ENCODE results near the gene CD300LG. TPM values are rescaled to one million over a fixed set of nuclear protein-coding genes. Genes with fewer than 3 reads are reported as not detected.
A peak's percentile ranks its signal among the peaks of the same experiment; 100 is the strongest.
"Not testable (repeated sequence)": the region's sequence is repeated elsewhere in the genome, so short reads cannot be mapped to it uniquely, and the experiment has no call there.

CD300LG gene
- total and polyA plus RNA-seq, 4 donors: 1.1 to 6.8 (median 2.5) TPM

DNA sequence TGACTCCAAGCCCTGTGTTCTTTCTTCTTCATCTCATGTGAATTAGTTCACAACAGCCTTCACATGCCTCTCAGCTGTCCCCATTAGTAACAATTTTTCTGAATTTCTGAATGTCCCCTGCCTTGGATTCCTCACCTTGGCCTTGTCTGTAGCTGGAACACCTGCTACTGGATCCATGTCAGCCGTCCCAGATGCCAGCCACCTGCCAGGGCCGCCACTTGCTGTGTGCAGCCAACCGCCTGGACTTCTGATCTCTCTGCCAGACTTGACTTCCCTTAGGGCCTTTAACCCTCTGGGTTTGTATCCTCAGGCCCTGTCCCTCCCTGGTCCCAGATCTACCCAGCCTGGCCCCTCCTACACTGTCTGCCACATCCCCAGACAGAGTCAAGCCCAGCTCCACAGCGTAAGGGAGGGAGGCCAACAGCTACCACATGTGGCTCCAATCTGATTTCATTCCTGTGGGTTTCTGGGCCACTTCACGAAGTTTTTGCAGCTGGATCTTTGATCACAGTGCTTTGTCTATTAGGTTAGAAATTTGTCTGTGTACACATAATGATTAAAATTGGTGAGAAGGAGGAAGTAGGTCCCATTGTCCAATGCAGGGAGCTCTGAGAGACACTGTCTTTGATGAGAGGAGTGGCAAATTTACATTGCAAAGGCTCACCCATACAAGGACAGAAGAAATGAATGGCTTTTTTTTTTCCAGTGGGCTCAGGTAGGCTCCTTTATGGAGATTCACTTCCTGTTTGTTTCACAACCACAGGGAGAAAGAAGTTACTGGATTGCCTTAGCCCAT, 45.1 kb downstream of the CD300LG start:
- 92% methylated on average over 5 of the region's 5 CpGs for WGBS, 2 donors
- no peak for ATAC-seq (ENCODE audit: insufficient read depth, low FRiP score)

DNA sequence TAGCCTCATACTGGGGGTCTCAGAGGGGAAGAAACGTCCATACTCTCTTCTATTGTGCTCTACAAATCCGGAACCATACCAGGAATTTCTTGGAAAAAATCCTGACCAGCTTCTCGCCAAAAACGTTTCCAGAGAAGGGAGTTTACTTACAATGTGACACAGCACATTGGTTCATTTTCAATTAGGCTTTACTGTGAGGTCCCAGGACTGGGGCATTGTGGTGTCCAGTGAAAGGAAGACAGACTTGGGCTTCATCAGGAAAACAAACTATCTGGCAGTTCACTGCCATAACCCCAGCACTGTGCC, 45.6 kb downstream of the CD300LG start:
- H3K36me3 ChIP-seq (ENCODE audit: control insufficient read depth in 4 of 4, insufficient read depth in 4 of 4, low read length in 4 of 4): no peaks in the 10 kb centered on the region
- H3K27ac ChIP-seq (ENCODE audit: low read depth in 1 of 2, low read length in 1 of 2): no peak overlapping the region
- H3K9me3 ChIP-seq (ENCODE audit: control insufficient read depth in 4 of 4, insufficient read depth in 3 of 4, low read length in 3 of 4): no peaks in the 10 kb centered on the region
- peak overlapping the region in 1 of 2 donors; percentile 13 for H3K9ac ChIP-seq (ENCODE audit: insufficient read depth in 1 of 2, low read length in 2 of 2)
- ATAC-seq (ENCODE audit: insufficient read depth, low FRiP score): no peak
- TF ChIP-seq, protein P1, sequence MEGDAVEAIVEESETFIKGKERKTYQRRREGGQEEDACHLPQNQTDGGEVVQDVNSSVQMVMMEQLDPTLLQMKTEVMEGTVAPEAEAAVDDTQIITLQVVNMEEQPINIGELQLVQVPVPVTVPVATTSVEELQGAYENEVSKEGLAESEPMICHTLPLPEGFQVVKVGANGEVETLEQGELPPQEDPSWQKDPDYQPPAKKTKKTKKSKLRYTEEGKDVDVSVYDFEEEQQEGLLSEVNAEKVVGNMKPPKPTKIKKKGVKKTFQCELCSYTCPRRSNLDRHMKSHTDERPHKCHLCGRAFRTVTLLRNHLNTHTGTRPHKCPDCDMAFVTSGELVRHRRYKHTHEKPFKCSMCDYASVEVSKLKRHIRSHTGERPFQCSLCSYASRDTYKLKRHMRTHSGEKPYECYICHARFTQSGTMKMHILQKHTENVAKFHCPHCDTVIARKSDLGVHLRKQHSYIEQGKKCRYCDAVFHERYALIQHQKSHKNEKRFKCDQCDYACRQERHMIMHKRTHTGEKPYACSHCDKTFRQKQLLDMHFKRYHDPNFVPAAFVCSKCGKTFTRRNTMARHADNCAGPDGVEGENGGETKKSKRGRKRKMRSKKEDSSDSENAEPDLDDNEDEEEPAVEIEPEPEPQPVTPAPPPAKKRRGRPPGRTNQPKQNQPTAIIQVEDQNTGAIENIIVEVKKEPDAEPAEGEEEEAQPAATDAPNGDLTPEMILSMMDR (IDR thresholded peaks at IDR 0.05; ENCODE audit: control extremely low read depth, extremely low read depth): no peak
- no peak for DNase-seq
- 56 to 78% methylated on average over 4 of the region's 4 CpGs for WGBS, 2 donors
- H3K4me1 ChIP-seq (ENCODE audit: control insufficient read depth in 5 of 5, insufficient read depth in 5 of 5, low read length in 5 of 5): no peaks in the 10 kb centered on the region
- no peaks in the 10 kb centered on the region for H3K27me3 ChIP-seq (ENCODE audit: control insufficient read depth in 3 of 3, insufficient read depth in 3 of 3, low read length in 2 of 3)
- H3K4me3 ChIP-seq: no peak overlapping the region

More for the DNA sequence above, 45.1 kb downstream of the CD300LG start:
- no peaks in the 10 kb centered on the region for H3K4me1 ChIP-seq (ENCODE audit: control insufficient read depth in 5 of 5, insufficient read depth in 5 of 5, low read length in 5 of 5)
- no peak overlapping the region for H3K27ac ChIP-seq (ENCODE audit: low read depth in 1 of 2, low read length in 1 of 2)
- DNase-seq: no peak
- TF ChIP-seq, protein P1 (IDR thresholded peaks at IDR 0.05; ENCODE audit: control extremely low read depth, extremely low read depth): no peak
- no peaks in the 10 kb centered on the region for H3K9me3 ChIP-seq (ENCODE audit: control insufficient read depth in 4 of 4, insufficient read depth in 3 of 4, low read length in 3 of 4)
- no peaks in the 10 kb centered on the region for H3K27me3 ChIP-seq (ENCODE audit: control insufficient read depth in 3 of 3, insufficient read depth in 3 of 3, low read length in 2 of 3)
- H3K9ac ChIP-seq (ENCODE audit: insufficient read depth in 1 of 2, low read length in 2 of 2): no peak overlapping the region
- no peak overlapping the region for H3K4me3 ChIP-seq
- no peaks in the 10 kb centered on the region for H3K36me3 ChIP-seq (ENCODE audit: control insufficient read depth in 4 of 4, insufficient read depth in 4 of 4, low read length in 4 of 4)

DNA sequence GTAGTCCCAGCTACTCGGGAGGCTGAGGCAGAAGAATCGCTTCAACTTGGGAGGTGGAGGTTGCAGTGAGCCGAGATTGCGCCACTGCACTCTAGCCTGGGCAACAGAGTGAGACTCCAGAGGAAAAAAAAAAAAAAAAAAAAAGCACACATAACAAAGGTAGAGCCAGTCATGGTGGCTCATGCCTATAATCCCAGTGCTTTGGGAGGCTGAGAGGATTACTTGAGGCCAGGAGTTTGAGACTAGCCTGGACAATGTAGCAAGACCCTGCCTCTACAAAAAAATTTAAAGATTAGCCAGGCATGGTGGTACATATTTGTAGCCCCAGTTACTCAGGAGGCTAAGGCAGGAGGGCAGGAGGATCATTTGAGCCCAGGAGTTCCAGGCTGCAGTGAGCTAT, 47.5 kb downstream of the CD300LG start:
- not testable (repeated sequence) for H3K27ac ChIP-seq (ENCODE audit: low read depth in 1 of 2, low read length in 1 of 2); H3K4me1 ChIP-seq (ENCODE audit: control insufficient read depth in 5 of 5, insufficient read depth in 5 of 5, low read length in 5 of 5); H3K27me3 ChIP-seq (ENCODE audit: control insufficient read depth in 3 of 3, insufficient read depth in 3 of 3, low read length in 2 of 3); H3K9ac ChIP-seq (ENCODE audit: insufficient read depth in 1 of 2, low read length in 2 of 2); H3K9me3 ChIP-seq (ENCODE audit: control insufficient read depth in 4 of 4, insufficient read depth in 3 of 4, low read length in 3 of 4); H3K36me3 ChIP-seq (ENCODE audit: control insufficient read depth in 4 of 4, insufficient read depth in 4 of 4, low read length in 4 of 4); ATAC-seq (ENCODE audit: insufficient read depth, low FRiP score); H3K4me3 ChIP-seq; DNase-seq
- 89 to 98% methylated on average over 4 of the region's 4 CpGs for WGBS, 2 donors

DNA sequence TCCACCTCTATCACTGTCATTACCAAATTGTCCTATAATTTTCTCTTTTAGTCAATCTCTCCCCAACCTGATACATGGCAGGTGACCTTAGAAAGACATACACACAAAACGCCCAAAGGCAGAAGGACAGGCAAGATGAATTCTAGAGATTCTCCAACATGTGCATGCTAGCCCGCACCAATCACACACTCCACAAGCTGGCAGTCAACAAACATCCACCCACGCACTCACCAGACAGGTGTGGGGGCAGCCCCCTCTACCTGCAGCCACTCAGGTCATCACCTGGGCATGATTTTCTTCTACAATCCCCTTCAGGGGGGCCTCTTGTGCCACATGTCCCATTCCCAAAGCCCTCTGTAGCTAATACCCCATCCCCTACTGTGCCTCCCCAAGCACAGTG, 50.9 kb downstream of the CD300LG start:
- whole genome bisulfite sequencing, 2 donors: 86 to 90% methylated on average over 3 of the region's 3 CpGs
- TF ChIP-seq, protein P1 (IDR thresholded peaks at IDR 0.05; ENCODE audit: control extremely low read depth, extremely low read depth): no peak
- ATAC-seq (ENCODE audit: insufficient read depth, low FRiP score) (no peak), DNase-seq (no peak)
- Histone ChIP-seq H3K4me1 (ENCODE audit: control insufficient read depth in 5 of 5, insufficient read depth in 5 of 5, low read length in 5 of 5) (peaks cover 0 to 14% (median 6%) of the 10 kb centered on the region in 5 donors), H3K4me3 (no peak overlapping the region), H3K9me3 (ENCODE audit: control insufficient read depth in 4 of 4, insufficient read depth in 3 of 4, low read length in 3 of 4) (no peaks in the 10 kb centered on the region), H3K27me3 (ENCODE audit: control insufficient read depth in 3 of 3, insufficient read depth in 3 of 3, low read length in 2 of 3) (no peaks in the 10 kb centered on the region), H3K27ac (ENCODE audit: low read depth in 1 of 2, low read length in 1 of 2) (no peak overlapping the region), H3K9ac (ENCODE audit: insufficient read depth in 1 of 2, low read length in 2 of 2) (no peak overlapping the region), H3K36me3 (ENCODE audit: control insufficient read depth in 4 of 4, insufficient read depth in 4 of 4, low read length in 4 of 4) (no peaks in the 10 kb centered on the region)
